Measurements from ENCODE around the gene MINDY4B.
"Not testable (repeated sequence)": the region's sequence is repeated elsewhere in the genome, so short reads cannot be mapped to it uniquely, and the experiment has no call there.

The MINDY4B gene

DNA sequence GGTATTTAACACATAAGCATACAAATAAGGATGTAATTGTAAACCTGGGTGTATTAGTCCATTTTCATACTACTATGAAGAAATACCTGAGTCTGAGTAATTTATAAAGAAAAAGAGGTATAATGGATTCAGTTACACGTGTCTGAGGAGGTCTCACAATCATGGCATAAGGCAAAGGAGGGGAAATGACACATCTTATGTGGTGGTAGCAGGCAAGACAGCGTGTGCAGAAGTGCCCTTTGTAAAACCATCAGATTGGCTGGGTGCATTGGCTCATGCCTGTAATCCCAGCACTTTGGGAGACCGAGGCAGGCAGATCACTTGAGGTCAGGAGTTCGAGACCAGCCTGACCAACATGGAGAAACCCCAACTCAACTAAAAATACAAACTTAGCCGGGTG is 41.3 kb downstream of the MINDY4B start:
- not testable (repeated sequence) for H3K27me3 ChIP-seq (ENCODE audit: control insufficient read depth in 1 of 2, insufficient read depth in 2 of 2, low read length in 2 of 2); H3K9me3 ChIP-seq (ENCODE audit: control insufficient read depth in 1 of 2, low read length in 2 of 2); H3K36me3 ChIP-seq (ENCODE audit: control insufficient read depth in 1 of 2, insufficient read depth in 2 of 2, low read length in 2 of 2); H3K4me1 ChIP-seq (ENCODE audit: control insufficient read depth in 1 of 2, insufficient read depth in 2 of 2, low read length in 2 of 2); H3K9ac ChIP-seq (ENCODE audit: low read depth in 1 of 2, low read length in 2 of 2); H3K4me3 ChIP-seq (ENCODE audit: low read depth in 1 of 2, low read length in 2 of 2); H3K27ac ChIP-seq (ENCODE audit: low read depth, low read length)

DNA sequence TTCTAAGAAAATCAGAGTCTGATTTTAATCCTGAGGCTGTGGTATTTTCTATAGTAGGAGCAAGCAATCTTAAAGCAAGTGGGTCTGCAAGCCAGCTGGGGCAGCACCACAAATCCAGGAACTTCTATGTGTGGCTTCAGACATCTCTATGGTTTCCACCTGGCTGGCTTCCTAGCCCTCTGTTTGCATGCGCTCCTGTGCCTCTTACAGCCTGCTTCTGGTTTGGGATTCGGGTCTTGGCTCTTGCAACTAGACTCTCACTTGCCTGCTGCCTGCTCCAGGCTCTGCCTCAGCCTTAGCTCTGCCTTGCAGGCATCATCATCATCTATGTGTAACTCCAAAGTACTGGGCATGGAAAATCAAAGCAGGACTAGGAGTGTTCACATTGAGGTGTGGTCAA is 43.4 kb downstream of the MINDY4B start:
- Histone ChIP-seq H3K4me1 (ENCODE audit: control insufficient read depth in 1 of 2, insufficient read depth in 2 of 2, low read length in 2 of 2) (no peaks in the 10 kb centered on the region), H3K27me3 (ENCODE audit: control insufficient read depth in 1 of 2, insufficient read depth in 2 of 2, low read length in 2 of 2) (no peaks in the 10 kb centered on the region), H3K36me3 (ENCODE audit: control insufficient read depth in 1 of 2, insufficient read depth in 2 of 2, low read length in 2 of 2) (no peaks in the 10 kb centered on the region), H3K9me3 (ENCODE audit: control insufficient read depth in 1 of 2, low read length in 2 of 2) (no peaks in the 10 kb centered on the region), H3K4me3 (ENCODE audit: low read depth in 1 of 2, low read length in 2 of 2) (no peak overlapping the region), H3K27ac (ENCODE audit: low read depth, low read length) (no peak overlapping the region), H3K9ac (ENCODE audit: low read depth in 1 of 2, low read length in 2 of 2) (no peak overlapping the region)

DNA sequence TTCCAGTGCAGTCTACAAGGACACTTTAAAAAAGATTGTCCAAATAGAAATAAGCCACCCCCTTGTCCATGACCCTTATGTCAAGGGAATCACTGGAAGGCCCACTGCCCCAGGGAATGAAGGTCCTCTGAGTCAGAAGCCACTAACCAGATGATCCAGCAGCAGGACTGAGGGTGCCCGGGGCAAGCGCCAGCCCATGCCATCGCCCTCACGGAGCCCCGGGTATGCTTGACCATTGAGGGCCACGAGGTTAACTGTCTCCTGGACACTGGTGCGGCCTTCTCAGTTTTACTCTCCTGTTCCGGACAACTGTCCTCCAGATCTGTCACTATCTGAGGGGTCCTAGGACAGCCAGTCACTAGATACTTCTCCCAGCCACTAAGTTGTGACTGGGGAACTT is 47.3 kb downstream of the MINDY4B start:
- not testable (repeated sequence) for H3K27me3 ChIP-seq (ENCODE audit: control insufficient read depth in 1 of 2, insufficient read depth in 2 of 2, low read length in 2 of 2); H3K9ac ChIP-seq (ENCODE audit: low read depth in 1 of 2, low read length in 2 of 2); H3K4me1 ChIP-seq (ENCODE audit: control insufficient read depth in 1 of 2, insufficient read depth in 2 of 2, low read length in 2 of 2); H3K4me3 ChIP-seq (ENCODE audit: low read depth in 1 of 2, low read length in 2 of 2); H3K36me3 ChIP-seq (ENCODE audit: control insufficient read depth in 1 of 2, insufficient read depth in 2 of 2, low read length in 2 of 2); H3K9me3 ChIP-seq (ENCODE audit: control insufficient read depth in 1 of 2, low read length in 2 of 2); H3K27ac ChIP-seq (ENCODE audit: low read depth, low read length)

GRCh38 chr3:150850191-150850590 is 55.0 kb downstream of the MINDY4B start:
- Histone ChIP-seq H3K27me3 (ENCODE audit: control insufficient read depth in 1 of 2, insufficient read depth in 2 of 2, low read length in 2 of 2) (no peaks in the 10 kb centered on the region), H3K9ac (ENCODE audit: low read depth in 1 of 2, low read length in 2 of 2) (no peak overlapping the region), H3K36me3 (ENCODE audit: control insufficient read depth in 1 of 2, insufficient read depth in 2 of 2, low read length in 2 of 2) (no peaks in the 10 kb centered on the region), H3K4me1 (ENCODE audit: control insufficient read depth in 1 of 2, insufficient read depth in 2 of 2, low read length in 2 of 2) (no peaks in the 10 kb centered on the region), H3K9me3 (ENCODE audit: control insufficient read depth in 1 of 2, low read length in 2 of 2) (peaks cover 0 to 7% of the 10 kb centered on the region in 2 donors), H3K4me3 (ENCODE audit: low read depth in 1 of 2, low read length in 2 of 2) (no peak overlapping the region), H3K27ac (ENCODE audit: low read depth, low read length) (no peak overlapping the region)

DNA sequence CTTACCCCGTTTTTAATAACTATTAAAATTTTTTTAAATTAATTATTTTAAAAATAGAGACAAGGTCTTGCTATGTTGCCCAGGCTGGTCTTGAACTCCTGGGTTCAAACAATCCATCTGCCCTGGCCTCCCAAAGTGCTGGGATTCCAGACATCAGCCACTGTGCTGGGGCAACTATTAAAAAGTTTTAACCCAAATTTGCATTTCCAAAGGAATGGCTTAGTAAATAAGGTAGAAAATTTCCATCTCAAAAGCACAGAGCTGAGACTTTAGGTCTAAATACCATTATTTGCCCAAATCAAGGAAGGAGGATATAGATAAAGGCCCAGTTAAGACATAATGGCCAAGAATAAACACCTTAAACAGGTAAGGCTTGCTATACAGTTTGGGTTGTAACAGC is 56.4 kb downstream of the MINDY4B start:
- Histone ChIP-seq H3K9ac (ENCODE audit: low read depth in 1 of 2, low read length in 2 of 2) (no peak overlapping the region), H3K4me1 (ENCODE audit: control insufficient read depth in 1 of 2, insufficient read depth in 2 of 2, low read length in 2 of 2) (no peaks in the 10 kb centered on the region), H3K27me3 (ENCODE audit: control insufficient read depth in 1 of 2, insufficient read depth in 2 of 2, low read length in 2 of 2) (peaks cover 0 to 4% of the 10 kb centered on the region in 2 donors), H3K27ac (ENCODE audit: low read depth, low read length) (no peak overlapping the region), H3K9me3 (ENCODE audit: control insufficient read depth in 1 of 2, low read length in 2 of 2) (peaks cover 0 to 7% of the 10 kb centered on the region in 2 donors), H3K36me3 (ENCODE audit: control insufficient read depth in 1 of 2, insufficient read depth in 2 of 2, low read length in 2 of 2) (no peaks in the 10 kb centered on the region), H3K4me3 (ENCODE audit: low read depth in 1 of 2, low read length in 2 of 2) (no peak overlapping the region)

DNA sequence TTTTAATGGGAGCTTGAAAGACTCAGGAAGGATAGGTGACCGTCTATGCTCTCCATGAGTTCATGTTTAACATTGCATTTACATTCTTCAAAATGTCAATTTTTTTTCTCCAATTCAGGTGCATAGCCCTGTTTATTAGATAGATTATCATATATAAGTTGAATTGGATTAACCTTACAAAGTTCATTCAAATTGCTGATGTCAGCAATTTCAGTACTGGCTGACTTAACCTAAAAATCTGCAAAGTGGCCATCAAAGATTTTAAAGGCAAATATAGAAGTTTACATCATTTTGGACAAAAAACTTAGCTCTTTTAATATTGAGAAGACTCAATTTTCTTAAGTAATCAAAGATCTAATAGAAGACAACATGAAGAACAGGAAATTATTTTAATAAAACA is 57.8 kb downstream of the MINDY4B start:
- H3K36me3 ChIP-seq (ENCODE audit: control insufficient read depth in 1 of 2, insufficient read depth in 2 of 2, low read length in 2 of 2): no peaks in the 10 kb centered on the region
- H3K9ac ChIP-seq (ENCODE audit: low read depth in 1 of 2, low read length in 2 of 2): no peak overlapping the region
- peaks cover 0 to 4% of the 10 kb centered on the region in 2 donors for H3K4me1 ChIP-seq (ENCODE audit: control insufficient read depth in 1 of 2, insufficient read depth in 2 of 2, low read length in 2 of 2)
- H3K27me3 ChIP-seq (ENCODE audit: control insufficient read depth in 1 of 2, insufficient read depth in 2 of 2, low read length in 2 of 2): peaks cover 0 to 4% of the 10 kb centered on the region in 2 donors
- H3K27ac ChIP-seq (ENCODE audit: low read depth, low read length): no peak overlapping the region
- H3K4me3 ChIP-seq (ENCODE audit: low read depth in 1 of 2, low read length in 2 of 2): no peak overlapping the region
- H3K9me3 ChIP-seq (ENCODE audit: control insufficient read depth in 1 of 2, low read length in 2 of 2): peaks cover 0 to 7% of the 10 kb centered on the region in 2 donors

DNA sequence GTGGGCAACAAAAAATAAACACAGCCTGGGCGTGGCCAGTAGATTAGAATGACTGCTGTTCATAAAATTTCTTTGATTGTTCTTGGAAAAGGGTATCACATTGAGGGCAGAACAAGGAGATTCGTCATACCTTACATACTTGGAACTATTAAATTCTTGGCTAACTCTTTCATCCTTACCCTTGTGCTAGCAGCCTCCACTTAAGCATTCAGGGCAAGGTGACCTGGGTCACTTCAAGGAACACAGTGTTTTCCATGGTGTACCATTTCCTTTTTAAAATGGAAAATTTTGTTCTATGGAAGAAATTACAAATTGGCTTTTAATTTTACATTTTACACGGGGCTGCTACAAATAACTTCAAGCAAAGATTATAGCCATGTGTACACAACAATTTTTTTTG is 60.8 kb downstream of the MINDY4B start:
- peaks cover 0 to 4% of the 10 kb centered on the region in 2 donors for H3K4me1 ChIP-seq (ENCODE audit: control insufficient read depth in 1 of 2, insufficient read depth in 2 of 2, low read length in 2 of 2)
- no peak overlapping the region for H3K27ac ChIP-seq (ENCODE audit: low read depth, low read length)
- H3K9ac ChIP-seq (ENCODE audit: low read depth in 1 of 2, low read length in 2 of 2): no peak overlapping the region
- H3K27me3 ChIP-seq (ENCODE audit: control insufficient read depth in 1 of 2, insufficient read depth in 2 of 2, low read length in 2 of 2): peaks cover 0 to 4% of the 10 kb centered on the region in 2 donors
- H3K36me3 ChIP-seq (ENCODE audit: control insufficient read depth in 1 of 2, insufficient read depth in 2 of 2, low read length in 2 of 2): no peaks in the 10 kb centered on the region
- no peak overlapping the region for H3K4me3 ChIP-seq (ENCODE audit: low read depth in 1 of 2, low read length in 2 of 2)
- no peaks in the 10 kb centered on the region for H3K9me3 ChIP-seq (ENCODE audit: control insufficient read depth in 1 of 2, low read length in 2 of 2)

DNA sequence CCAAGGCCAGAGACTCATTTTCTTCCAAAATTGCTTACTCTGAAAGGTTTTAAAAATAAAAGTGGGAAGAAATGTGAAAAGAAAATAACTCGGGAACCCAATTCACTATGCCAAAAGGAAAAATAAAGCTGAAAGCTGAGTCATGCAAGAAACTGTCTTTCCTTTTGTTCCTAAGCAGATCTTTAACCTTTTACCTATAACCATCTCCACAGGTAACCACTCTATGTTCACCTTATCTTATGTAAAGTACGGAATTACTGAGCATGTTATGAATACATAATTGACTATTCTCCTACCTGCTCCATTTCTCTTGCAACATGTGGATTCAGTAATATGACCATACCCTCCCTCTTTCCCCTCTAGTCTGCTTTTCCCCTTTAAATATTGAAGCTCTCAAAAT is 62.0 kb downstream of the MINDY4B start:
- Histone ChIP-seq H3K9me3 (ENCODE audit: control insufficient read depth in 1 of 2, low read length in 2 of 2) (no peaks in the 10 kb centered on the region), H3K27me3 (ENCODE audit: control insufficient read depth in 1 of 2, insufficient read depth in 2 of 2, low read length in 2 of 2) (peaks cover 0 to 4% of the 10 kb centered on the region in 2 donors), H3K36me3 (ENCODE audit: control insufficient read depth in 1 of 2, insufficient read depth in 2 of 2, low read length in 2 of 2) (no peaks in the 10 kb centered on the region), H3K4me1 (ENCODE audit: control insufficient read depth in 1 of 2, insufficient read depth in 2 of 2, low read length in 2 of 2) (peaks cover 0 to 4% of the 10 kb centered on the region in 2 donors), H3K27ac (ENCODE audit: low read depth, low read length) (no peak overlapping the region), H3K9ac (ENCODE audit: low read depth in 1 of 2, low read length in 2 of 2) (no peak overlapping the region), H3K4me3 (ENCODE audit: low read depth in 1 of 2, low read length in 2 of 2) (no peak overlapping the region)

GRCh38 chr3:150840802-150841515 is 64.3 kb downstream of the MINDY4B start:
- H3K27me3 ChIP-seq (ENCODE audit: control insufficient read depth in 1 of 2, insufficient read depth in 2 of 2, low read length in 2 of 2): peaks cover 0 to 4% of the 10 kb centered on the region in 2 donors

DNA sequence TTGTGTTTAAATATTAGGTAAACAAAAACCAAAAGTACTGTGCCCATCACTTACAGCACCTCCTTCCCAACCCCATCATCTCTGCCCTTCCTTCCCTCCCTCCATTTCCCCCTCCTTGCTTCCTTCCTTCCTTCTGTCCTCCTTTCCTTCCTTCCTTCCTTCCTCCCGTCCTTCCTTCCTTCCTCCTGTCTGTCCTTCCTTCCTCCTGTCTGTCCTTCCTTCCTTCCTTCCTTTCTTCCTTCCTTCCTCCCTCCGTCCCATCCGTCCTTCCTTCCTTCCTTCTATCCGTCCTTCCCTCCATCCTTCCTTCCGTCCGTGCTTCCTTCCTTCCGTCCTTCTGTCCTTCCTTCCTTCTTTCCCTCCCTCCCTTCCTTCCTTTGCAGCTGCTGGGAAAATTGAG is 74.5 kb downstream of the MINDY4B start:
- no peak overlapping the region for H3K9ac ChIP-seq (ENCODE audit: low read depth in 1 of 2, low read length in 2 of 2)
- no peaks in the 10 kb centered on the region for H3K36me3 ChIP-seq (ENCODE audit: control insufficient read depth in 1 of 2, insufficient read depth in 2 of 2, low read length in 2 of 2)
- H3K4me1 ChIP-seq (ENCODE audit: control insufficient read depth in 1 of 2, insufficient read depth in 2 of 2, low read length in 2 of 2): no peaks in the 10 kb centered on the region
- H3K4me3 ChIP-seq (ENCODE audit: low read depth in 1 of 2, low read length in 2 of 2): no peak overlapping the region
- no peak overlapping the region for H3K27ac ChIP-seq (ENCODE audit: low read depth, low read length)
- no peaks in the 10 kb centered on the region for H3K9me3 ChIP-seq (ENCODE audit: control insufficient read depth in 1 of 2, low read length in 2 of 2)
- no peaks in the 10 kb centered on the region for H3K27me3 ChIP-seq (ENCODE audit: control insufficient read depth in 1 of 2, insufficient read depth in 2 of 2, low read length in 2 of 2)

More at GRCh38 chr3:150840802-150841515, 64.3 kb downstream of the MINDY4B start:
- Histone ChIP-seq H3K9me3 (ENCODE audit: control insufficient read depth in 1 of 2, low read length in 2 of 2) (no peaks in the 10 kb centered on the region), H3K4me1 (ENCODE audit: control insufficient read depth in 1 of 2, insufficient read depth in 2 of 2, low read length in 2 of 2) (peaks cover 0 to 4% of the 10 kb centered on the region in 2 donors), H3K4me3 (ENCODE audit: low read depth in 1 of 2, low read length in 2 of 2) (no peak overlapping the region), H3K36me3 (ENCODE audit: control insufficient read depth in 1 of 2, insufficient read depth in 2 of 2, low read length in 2 of 2) (no peaks in the 10 kb centered on the region), H3K27ac (ENCODE audit: low read depth, low read length) (no peak overlapping the region), H3K9ac (ENCODE audit: low read depth in 1 of 2, low read length in 2 of 2) (no peak overlapping the region)

All from duodenal mucosa (tissue), 2 donors.